Mucosa of rectum (tissue), 2 donors: ENCODE data around the gene UVSSA.

Experiments
- H3K27ac ChIP-seq, 2 donors: one replicate each; pipeline ENCODE4 v1.7.0; 2013; ENCODE audit warnings: inconsistent platforms in 2 of 2, low read depth in 2 of 2, low read length in 2 of 2
- H3K27me3 ChIP-seq, 2 donors: one replicate each; pipeline ENCODE4 v1.7.0; 2013; ENCODE audit warnings: low read length in 2 of 2; ENCODE audit not compliant: control insufficient read depth in 2 of 2, insufficient read depth in 2 of 2
- H3K36me3 ChIP-seq, 2 donors: one replicate each; pipeline ENCODE4 v1.7.0; 2013; ENCODE audit warnings: low read length in 2 of 2; ENCODE audit not compliant: control insufficient read depth in 2 of 2, insufficient read depth in 2 of 2
- H3K4me1 ChIP-seq, 2 donors: one replicate each; pipeline ENCODE4 v1.7.0; 2013; ENCODE audit warnings: low read length in 2 of 2, mild to moderate bottlenecking in 1 of 2; ENCODE audit not compliant: control insufficient read depth in 2 of 2, insufficient read depth in 2 of 2
- H3K4me3 ChIP-seq, 2 donors: one replicate each; pipeline ENCODE4 v1.7.0; 2013; ENCODE audit warnings: low read length in 2 of 2
- H3K9ac ChIP-seq, 2 donors: one replicate each; pipeline ENCODE4 v1.7.0; 2013; ENCODE audit warnings: low read length in 2 of 2, low read depth in 1 of 2, mild to moderate bottlenecking in 1 of 2
- H3K9me3 ChIP-seq, 2 donors: one replicate each; pipeline ENCODE4 v1.7.0; 2013; ENCODE audit warnings: low read length in 2 of 2; ENCODE audit not compliant: control insufficient read depth in 2 of 2
- donor health status: healthy.
- donor health status: Normal muscosa, but diverticular disease.

The UVSSA gene

GRCh38 chr4:1358421-1359143, 11.6 kb downstream of the UVSSA start:
- Histone ChIP-seq H3K36me3 (peaks cover 11 to 24% of the 10 kb centered on the region in 2 donors), H3K9ac (no peak overlapping the region), H3K4me3 (no peak overlapping the region), H3K4me1 (no peaks in the 10 kb centered on the region), H3K27me3 (no peaks in the 10 kb centered on the region), H3K27ac (no peak overlapping the region), H3K9me3 (no peaks in the 10 kb centered on the region)

GRCh38 chr4:1359144-1359501, 12.1 kb downstream of the UVSSA start:
- H3K9me3 ChIP-seq = no peaks in the 10 kb centered on the region
- peaks cover 10 to 21% of the 10 kb centered on the region in 2 donors for H3K36me3 ChIP-seq
- no peak overlapping the region for H3K27ac ChIP-seq
- no peaks in the 10 kb centered on the region for H3K27me3 ChIP-seq
- no peaks in the 10 kb centered on the region for H3K4me1 ChIP-seq
- no peak overlapping the region for H3K9ac ChIP-seq
- no peak overlapping the region for H3K4me3 ChIP-seq

DNA sequence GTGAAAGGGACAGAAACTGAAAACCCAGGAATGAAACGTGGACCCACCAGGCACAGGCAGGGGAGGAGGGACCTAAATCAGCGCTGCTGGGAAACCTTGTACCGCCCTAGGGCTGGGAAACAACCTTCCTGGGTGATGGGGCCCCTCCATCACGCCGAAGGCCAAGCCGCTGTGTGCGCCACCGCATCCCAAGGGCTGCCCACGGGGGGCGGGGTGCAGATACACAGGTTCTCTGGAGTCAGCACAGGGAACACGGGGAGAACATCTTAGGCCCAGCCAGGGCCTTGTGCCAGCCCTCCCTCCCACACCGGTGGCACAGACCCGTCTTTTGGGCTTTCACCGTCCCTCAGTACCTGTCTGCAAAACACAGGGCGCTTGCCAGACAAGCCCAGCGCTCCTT, 13.0 kb downstream of the UVSSA start:
- Histone ChIP-seq H3K27ac (no peak overlapping the region), H3K9ac (no peak overlapping the region), H3K36me3 (peaks cover 6 to 21% of the 10 kb centered on the region in 2 donors), H3K27me3 (no peaks in the 10 kb centered on the region), H3K4me3 (no peak overlapping the region), H3K9me3 (no peaks in the 10 kb centered on the region), H3K4me1 (no peaks in the 10 kb centered on the region)

DNA sequence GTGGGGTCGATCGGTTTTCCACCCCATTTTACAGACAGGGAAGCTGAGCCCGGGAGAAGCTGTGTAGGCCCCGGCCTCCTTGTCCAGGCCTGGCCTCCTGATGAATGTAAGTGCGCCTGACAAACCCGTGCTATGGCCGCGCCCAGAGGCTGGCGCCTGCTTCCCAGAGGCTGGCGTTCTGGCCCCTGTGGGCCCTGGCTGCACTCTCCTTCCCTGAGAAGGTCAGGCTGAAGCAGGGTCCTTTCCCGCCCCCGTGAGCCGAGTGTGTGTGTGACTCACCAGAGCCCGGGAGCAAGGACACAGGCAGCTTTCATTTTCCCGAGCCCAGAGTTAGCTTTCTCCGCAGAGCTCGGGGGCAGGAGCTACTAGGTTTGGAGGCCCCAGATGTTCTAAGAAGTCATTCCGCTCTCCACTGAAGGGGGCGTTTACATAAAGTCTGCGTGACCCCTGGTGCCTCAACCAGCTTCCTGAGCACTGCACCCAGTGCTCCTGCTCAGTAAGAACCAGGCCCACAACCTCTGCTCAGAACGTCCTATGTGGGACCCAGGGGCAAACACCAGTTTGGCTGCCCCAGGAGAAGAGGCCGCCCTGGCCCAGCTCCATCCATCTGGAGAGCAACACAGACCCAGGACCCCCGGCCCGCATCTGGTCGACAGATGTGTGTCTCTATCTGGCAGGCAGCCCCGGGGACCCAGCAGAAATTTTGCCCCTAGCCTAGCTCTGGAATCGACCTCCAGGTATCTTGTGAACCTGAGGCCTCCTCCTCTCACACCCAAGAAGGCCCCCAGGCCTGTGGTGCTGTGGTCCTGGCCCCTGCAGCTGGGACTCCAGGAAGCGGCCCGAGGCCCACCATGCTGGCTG, 13.6 kb downstream of the UVSSA start:
- Histone ChIP-seq H3K36me3 (peaks cover 3 to 18% of the 10 kb centered on the region in 2 donors), H3K4me3 (no peak overlapping the region), H3K4me1 (no peaks in the 10 kb centered on the region), H3K27ac (no peak overlapping the region), H3K9ac (no peak overlapping the region), H3K27me3 (no peaks in the 10 kb centered on the region), H3K9me3 (no peaks in the 10 kb centered on the region)

DNA sequence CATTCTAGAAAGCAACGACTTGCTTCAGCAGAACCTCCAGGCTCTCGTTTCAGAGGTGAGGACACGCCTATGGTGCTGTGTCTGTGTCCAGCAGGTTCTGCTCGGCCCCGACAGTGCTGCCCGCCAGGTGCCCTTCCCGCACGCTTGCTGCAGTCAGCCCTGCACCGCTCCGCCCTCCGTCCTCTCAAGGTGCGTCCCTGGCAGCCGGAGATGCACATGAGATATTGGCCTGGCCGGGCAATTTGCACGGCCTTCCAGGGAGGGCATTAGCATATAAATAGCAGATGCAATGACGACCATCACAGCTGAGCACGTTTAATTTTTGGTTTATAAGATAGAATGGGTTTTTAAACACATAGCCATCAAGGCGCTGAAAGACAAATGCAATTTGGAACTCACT, 14.4 kb downstream of the UVSSA start:
- H3K9ac ChIP-seq = no peak overlapping the region
- no peak overlapping the region for H3K4me3 ChIP-seq
- peaks cover 3 to 20% of the 10 kb centered on the region in 2 donors for H3K36me3 ChIP-seq
- no peaks in the 10 kb centered on the region for H3K27me3 ChIP-seq
- H3K9me3 ChIP-seq = no peaks in the 10 kb centered on the region
- no peak overlapping the region for H3K27ac ChIP-seq
- H3K4me1 ChIP-seq = no peaks in the 10 kb centered on the region

GRCh38 chr4:1362046-1362445, 15.0 kb downstream of the UVSSA start:
- Histone ChIP-seq H3K9ac (no peak overlapping the region), H3K4me3 (no peak overlapping the region), H3K4me1 (no peaks in the 10 kb centered on the region), H3K27me3 (no peaks in the 10 kb centered on the region), H3K36me3 (peaks cover 3 to 21% of the 10 kb centered on the region in 2 donors), H3K27ac (no peak overlapping the region), H3K9me3 (no peaks in the 10 kb centered on the region)

DNA sequence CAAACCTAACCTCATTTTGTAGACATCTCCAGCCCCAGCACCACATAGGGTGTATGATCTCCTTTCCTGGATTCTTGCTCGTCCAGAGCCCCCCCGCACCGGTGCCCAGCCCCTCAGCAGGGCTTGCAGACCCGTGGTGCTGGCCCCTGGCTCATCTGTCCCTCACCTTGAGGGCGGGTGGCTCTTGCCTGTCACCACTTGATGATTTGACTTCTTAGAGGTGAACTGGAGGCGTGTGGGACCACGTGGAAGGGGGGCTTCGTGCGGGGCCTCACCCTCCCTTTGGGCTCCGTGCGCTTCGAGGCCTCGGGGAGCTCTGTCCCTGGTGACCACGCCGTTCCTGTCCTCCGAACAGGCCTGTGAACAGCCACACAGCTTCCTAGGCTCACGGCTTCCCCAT, 15.5 kb downstream of the UVSSA start:
- Histone ChIP-seq H3K9me3 (no peaks in the 10 kb centered on the region), H3K4me3 (no peak overlapping the region), H3K36me3 (peaks cover 3 to 23% of the 10 kb centered on the region in 2 donors), H3K27ac (no peak overlapping the region), H3K9ac (no peak overlapping the region), H3K4me1 (no peaks in the 10 kb centered on the region), H3K27me3 (no peaks in the 10 kb centered on the region)

DNA sequence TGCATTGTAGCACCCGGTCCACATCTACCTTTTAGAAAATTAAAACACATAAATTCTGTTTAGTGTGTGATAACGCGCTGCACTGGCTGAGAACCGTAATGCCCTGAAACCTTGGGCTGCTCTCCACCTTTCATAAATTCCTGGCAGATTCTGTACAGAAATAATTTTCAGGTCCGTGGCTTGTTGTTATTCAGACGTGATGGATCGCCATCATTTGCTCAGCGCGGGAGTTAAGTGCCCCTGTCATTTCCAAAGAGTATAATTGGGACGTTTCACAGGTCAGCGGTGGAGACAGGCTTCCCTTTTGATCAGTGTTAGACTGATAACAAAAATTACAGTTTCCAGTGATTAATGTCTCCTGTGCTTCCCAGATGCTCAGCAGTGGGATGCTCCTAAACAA, 16.5 kb downstream of the UVSSA start:
- Histone ChIP-seq H3K9me3 (no peaks in the 10 kb centered on the region), H3K36me3 (peaks cover 6 to 22% of the 10 kb centered on the region in 2 donors), H3K4me1 (no peaks in the 10 kb centered on the region), H3K9ac (no peak overlapping the region), H3K4me3 (no peak overlapping the region), H3K27me3 (no peaks in the 10 kb centered on the region), H3K27ac (no peak overlapping the region)

GRCh38 chr4:1364217-1364616, 17.2 kb downstream of the UVSSA start:
- Histone ChIP-seq H3K36me3 (peaks cover 4 to 20% of the 10 kb centered on the region in 2 donors), H3K4me3 (no peak overlapping the region), H3K27me3 (no peaks in the 10 kb centered on the region), H3K4me1 (no peaks in the 10 kb centered on the region), H3K9me3 (no peaks in the 10 kb centered on the region), H3K27ac (no peak overlapping the region), H3K9ac (no peak overlapping the region)

DNA sequence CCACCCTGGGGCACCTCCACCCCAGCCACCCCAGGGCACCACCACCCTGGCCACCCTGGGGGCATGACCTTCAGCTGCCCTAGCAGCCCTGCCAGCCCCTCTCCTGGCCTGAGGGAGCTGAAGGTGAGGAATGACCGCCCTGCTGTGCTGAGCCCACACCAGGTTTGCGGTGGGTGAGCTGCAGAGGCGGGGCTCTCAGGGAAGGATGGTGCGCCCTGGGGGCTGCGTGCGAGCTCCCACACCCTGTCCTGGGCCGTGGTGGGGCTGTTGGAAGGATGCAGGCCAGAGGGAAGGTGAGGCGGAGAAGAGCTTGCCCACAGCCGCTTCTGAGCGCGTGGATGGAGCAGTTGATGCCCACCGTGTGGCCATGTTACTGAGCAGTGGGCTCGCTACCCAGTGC, 17.7 kb downstream of the UVSSA start:
- Histone ChIP-seq H3K27me3 (no peaks in the 10 kb centered on the region), H3K4me3 (no peak overlapping the region), H3K4me1 (no peaks in the 10 kb centered on the region), H3K27ac (no peak overlapping the region), H3K9me3 (no peaks in the 10 kb centered on the region), H3K36me3 (peaks cover 4 to 17% of the 10 kb centered on the region in 2 donors), H3K9ac (no peak overlapping the region)
